Activated T-cell treated with anti-CD3 and anti-CD28 coated beads, Interleukin-2, amount 50 U/mL, for 24 hours (primary cell): ENCODE data around the gene PABPN1L.

Source experiments
- DNase-seq: peaks from one replicate; pipeline ENCODE4 v3.0.0-alpha.2; 2020
- H3K27ac Mint-ChIP-seq: 2 replicates; pipeline ENCODE4 v1.8.0; 2020; ENCODE audit warnings: mild to moderate bottlenecking, mixed read lengths
- H3K27me3 Mint-ChIP-seq: 2 replicates; pipeline ENCODE4 v1.8.0; 2020; ENCODE audit warnings: mixed read lengths
- H3K36me3 Mint-ChIP-seq: 2 replicates; pipeline ENCODE4 v1.8.0; 2020; ENCODE audit warnings: low read depth, mixed read lengths
- H3K4me1 Mint-ChIP-seq: 2 replicates; pipeline ENCODE4 v1.8.0; 2020; ENCODE audit warnings: low read depth, mixed read lengths
- H3K4me3 Mint-ChIP-seq: 2 replicates; pipeline ENCODE4 v1.8.0; 2020; ENCODE audit warnings: mild to moderate bottlenecking, moderate library complexity, mixed read lengths
- H3K9me3 Mint-ChIP-seq: 2 replicates; pipeline ENCODE4 v1.8.0; 2020; ENCODE audit warnings: mixed read lengths

Gene PABPN1L

DNA sequence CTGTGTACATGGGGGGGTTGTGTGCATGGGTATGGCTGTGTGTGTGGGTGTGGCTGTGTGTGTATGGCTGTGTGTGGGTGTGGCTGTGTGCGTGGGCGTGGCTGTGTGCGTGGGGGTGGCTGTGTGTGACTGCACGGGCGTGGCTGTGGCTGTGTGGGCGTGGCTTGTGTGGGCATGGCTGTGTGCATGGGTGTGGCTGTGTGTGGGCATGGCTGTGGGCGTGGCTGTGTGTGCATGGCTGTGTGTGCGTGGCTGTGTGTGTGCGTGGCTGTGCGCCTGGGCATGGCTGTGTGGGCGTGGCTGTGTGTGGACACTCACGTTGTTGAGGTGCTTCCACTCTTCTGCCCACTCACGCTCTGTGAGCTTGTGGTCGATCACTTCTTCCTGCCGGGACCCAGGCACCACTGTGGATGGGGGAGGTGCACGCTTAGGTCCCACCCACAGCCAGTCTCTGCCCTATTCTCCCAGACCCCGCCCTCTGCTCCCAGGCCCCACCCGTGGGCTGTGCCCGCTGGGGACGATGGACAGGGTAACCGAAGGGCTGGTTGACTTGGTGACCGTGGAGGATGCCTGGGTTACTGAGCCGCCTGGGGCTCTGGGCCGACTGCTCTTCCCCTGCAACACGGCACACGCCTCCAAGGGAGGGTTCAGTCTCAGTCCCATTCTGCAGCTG, 16.0 kb upstream of the PABPN1L start:
- Mint-ChIP-seq H3K9me3 (no peaks in the 10 kb centered on the region), H3K4me3 (no peak overlapping the region), H3K27me3 (no peaks in the 10 kb centered on the region), H3K36me3 (no peaks in the 10 kb centered on the region), H3K4me1 (peaks cover 2% of the 10 kb centered on the region), H3K27ac (no peak overlapping the region)
- DNase-seq: no peak

DNA sequence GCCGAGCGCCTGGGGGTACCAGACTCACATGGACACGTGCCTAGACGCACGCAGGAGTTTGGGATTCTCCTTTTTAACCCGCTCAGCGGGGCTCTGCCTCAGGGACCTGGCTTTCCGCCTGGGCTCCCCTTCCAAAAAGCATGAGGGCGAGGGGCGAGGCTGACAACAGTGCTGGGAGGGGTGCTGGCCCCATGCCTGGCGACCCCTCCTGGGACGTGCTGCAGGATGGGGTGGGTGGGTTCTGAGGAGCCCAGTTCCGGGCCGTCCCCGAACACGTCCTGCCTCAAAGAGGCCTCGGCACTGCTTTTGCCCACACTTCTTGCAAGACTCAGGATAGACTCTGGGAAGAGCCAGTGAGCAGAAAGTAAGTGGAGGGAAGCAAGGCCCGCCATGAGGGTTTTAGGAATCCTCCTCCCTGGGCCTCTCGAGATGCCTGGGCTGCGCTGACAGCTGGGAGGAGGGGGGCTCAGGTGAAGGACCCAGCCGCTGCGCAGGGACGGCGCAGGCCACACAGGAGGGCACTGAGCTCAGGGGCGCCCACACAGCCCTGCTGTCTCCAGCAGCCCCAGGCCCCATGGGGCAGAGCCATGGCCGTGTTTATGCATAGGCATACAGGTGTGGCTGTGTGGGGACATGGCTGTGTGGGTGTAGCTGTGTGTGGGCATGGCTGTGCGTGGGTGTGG, 15.4 kb upstream of the PABPN1L start:
- Mint-ChIP-seq H3K27ac (no peak overlapping the region), H3K36me3 (no peaks in the 10 kb centered on the region), H3K27me3 (no peaks in the 10 kb centered on the region)

DNA sequence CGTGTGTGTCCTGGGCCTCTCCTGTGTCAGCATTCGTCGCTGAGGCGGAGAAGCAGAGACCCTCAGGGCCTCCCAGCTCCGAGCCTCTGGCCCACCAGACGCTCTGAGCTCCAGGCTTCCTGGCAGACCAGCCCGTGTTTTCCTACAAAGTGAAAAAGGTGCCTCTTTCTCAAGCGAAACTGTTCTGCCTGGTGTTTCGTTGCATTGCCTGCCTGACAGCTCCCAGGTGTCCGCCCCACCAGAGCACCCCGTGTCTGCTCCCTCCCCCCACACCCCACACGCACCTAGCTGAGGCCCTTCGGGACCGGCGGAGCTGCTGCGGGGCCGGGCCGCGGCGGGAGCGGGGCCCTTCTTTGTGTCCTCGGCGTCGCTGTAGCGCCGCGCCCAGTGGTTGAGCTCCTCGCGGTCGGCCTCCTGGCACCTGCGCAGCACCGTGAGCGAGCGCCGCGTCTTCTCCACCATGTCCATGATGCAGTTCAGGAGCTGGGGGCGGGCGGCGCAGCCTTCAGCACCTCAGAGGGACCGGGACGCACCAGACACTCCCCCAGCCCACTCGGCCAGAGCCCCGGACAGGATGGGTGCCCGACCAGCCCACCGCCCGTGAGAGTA, 14.7 kb upstream of the PABPN1L start:
- Mint-ChIP-seq H3K4me1 (peaks cover 2% of the 10 kb centered on the region), H3K27ac (no peak overlapping the region), H3K36me3 (no peaks in the 10 kb centered on the region), H3K9me3 (no peaks in the 10 kb centered on the region), H3K27me3 (no peaks in the 10 kb centered on the region), H3K4me3 (no peak overlapping the region)
- DNase-seq: no peak

More for the DNA sequence above, 15.4 kb upstream of the PABPN1L start:
- H3K4me1 Mint-ChIP-seq: peaks cover 2% of the 10 kb centered on the region
- no peaks in the 10 kb centered on the region for H3K9me3 Mint-ChIP-seq
- no peak for DNase-seq
- no peak overlapping the region for H3K4me3 Mint-ChIP-seq

DNA sequence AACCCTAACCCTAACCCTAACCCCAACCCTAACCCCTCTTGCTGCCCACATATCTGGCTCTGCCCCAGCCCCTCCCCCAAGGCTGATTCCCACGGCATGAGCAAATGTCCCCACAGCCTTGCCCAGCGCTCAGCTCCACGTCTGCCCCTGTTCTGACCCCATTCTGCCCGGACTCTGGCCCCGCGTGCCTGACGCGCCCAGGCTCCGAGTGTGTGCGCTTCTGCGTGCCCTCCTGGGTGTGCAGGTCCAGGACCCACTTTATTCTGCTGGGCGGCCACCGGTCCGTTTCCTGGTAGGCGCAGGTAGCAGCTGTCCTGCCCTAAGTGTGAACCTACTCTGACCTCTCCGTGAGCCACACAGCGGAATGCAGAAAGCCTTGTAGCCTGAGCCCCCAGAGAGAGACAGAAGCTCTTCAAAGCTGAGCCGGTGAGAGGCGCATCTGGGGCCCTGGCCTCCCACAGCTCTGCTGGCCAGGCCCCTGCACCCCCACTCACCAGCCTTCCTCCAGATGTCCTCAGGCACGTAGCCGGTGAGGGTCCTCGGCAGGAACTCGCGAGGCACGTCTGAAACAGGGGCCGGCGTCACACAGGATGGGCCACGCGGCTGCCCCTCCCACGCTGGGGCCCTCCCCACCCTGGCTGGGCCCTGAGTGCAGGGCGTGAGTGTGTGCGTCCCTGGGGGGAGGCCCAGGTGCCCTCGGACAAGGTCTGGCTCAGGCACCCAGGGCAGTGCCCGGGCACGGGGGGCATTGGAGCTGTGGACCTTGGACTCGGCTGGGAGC, 14.0 kb upstream of the PABPN1L start:
- no peaks in the 10 kb centered on the region for H3K9me3 Mint-ChIP-seq
- no peak for DNase-seq
- H3K27me3 Mint-ChIP-seq: no peaks in the 10 kb centered on the region
- peaks cover 2% of the 10 kb centered on the region for H3K4me1 Mint-ChIP-seq
- no peaks in the 10 kb centered on the region for H3K36me3 Mint-ChIP-seq
- H3K4me3 Mint-ChIP-seq: no peak overlapping the region
- no peak overlapping the region for H3K27ac Mint-ChIP-seq

DNA sequence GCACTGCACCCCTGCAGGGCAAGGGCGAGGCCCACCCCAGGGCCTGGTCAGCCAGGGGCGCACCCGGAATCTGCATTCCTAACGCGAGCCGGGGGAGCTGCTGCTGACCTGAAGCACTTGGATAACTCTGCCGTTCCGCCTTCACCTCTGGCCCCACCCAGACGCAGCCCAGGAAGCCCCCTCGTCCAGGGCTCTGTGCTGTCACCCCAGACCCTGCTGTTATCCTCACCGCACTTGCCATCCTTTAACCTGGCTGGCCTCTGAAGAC, 13.3 kb upstream of the PABPN1L start:
- Mint-ChIP-seq H3K27me3 (no peaks in the 10 kb centered on the region), H3K4me1 (peaks cover 2% of the 10 kb centered on the region), H3K27ac (no peak overlapping the region), H3K4me3 (no peak overlapping the region), H3K36me3 (no peaks in the 10 kb centered on the region), H3K9me3 (no peaks in the 10 kb centered on the region)
- DNase-seq: no peak

DNA sequence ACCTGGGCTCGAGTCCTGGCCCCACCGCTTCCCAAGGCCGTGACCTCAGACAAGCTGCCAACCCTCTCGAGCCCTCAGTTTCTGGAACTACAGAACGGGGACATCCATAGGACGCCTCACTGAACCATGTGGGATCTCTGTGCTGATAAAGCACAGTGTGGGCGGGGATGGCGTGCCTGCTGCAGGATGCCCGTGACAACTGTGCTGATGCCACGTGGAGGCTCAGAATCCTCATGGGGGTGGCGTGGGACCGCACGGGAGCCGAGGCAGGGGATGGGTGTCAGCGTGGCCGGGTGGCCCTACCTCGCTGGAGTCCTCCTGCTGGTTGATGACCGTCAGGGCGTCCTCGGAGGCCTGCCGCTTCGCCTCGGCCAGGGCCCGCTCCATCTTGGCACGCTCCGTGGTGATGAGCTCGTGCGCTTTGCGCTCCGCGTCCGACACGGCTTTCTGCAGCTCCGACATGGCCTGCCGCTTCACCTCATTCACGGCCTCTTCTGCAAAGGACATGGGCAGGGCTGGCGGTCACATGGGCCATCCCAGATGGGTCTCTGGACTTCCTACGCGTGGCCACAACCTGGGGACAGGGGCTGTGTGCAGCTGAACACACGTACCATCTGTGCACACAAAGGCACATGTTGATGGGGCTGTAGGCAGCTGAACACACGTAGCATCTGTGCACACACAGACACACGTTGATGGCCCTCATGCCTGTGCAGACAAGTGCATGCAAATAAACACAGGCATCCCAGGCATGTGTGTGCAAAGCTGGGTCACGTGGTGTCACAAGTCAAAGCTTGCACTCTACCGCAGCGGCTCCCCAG, 12.7 kb upstream of the PABPN1L start:
- Mint-ChIP-seq H3K9me3 (no peaks in the 10 kb centered on the region), H3K36me3 (no peaks in the 10 kb centered on the region), H3K27ac (no peak overlapping the region), H3K4me3 (no peak overlapping the region), H3K4me1 (peaks cover 2% of the 10 kb centered on the region), H3K27me3 (no peaks in the 10 kb centered on the region)
- no peak for DNase-seq

DNA sequence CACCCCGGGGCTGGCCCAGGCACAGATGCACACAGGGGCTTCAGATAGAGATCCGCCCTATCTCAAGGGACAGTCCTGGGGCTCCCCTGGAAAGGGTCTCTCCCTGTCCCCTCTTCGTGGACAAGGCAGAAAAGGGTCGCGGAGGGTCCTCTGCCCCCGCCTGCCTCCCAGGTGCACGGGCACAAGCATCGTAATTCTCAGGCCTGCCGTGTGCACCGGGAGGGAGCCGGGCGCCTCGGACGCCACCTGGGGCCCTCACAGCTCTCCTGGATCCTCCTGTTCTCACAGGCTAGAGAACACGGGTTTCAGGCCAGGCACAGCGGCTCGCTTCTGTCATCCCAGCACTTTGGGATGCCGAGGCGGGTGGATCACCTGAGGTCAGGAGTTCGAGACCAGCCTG, 11.9 kb upstream of the PABPN1L start:
- no peak for DNase-seq
- Mint-ChIP-seq H3K27me3 (no peaks in the 10 kb centered on the region), H3K4me1 (peaks cover 2% of the 10 kb centered on the region), H3K9me3 (no peaks in the 10 kb centered on the region), H3K27ac (no peak overlapping the region), H3K36me3 (no peaks in the 10 kb centered on the region), H3K4me3 (no peak overlapping the region)

DNA sequence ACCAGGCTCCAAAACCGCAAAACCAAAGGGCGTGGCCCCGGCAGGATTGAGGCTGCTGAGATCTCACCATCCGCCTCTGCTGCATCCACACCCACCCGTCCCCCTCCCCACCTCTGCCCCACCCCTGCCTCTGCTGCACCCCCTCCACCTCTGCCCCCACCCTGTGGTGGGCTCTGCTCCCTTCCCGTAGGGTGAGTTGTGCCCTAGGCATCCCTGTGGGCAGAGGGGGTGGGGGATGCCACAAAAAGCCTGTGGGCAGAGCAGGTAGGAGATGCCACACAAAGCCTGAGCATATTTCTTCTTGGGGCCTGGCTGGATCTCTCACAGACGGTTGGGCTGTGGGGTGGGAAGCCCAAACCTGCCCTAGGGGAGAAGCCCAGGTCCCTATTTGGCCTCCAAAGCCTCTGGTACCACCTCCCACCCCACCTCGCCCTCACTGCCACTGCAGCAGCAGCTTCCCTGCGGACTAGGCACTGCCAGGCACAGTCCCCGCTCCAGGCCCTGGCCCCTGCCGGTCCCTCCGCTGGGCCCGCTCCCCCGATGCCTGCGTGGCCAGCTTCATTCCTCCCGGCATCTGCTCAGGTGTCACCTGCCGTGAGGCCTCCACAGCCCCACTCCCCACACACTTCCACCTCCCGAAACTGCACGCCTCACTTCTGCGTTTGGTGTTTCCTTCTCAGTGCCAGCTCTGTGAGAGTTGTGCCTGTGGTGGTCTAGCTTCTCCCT, 11.3 kb upstream of the PABPN1L start:
- H3K4me3 Mint-ChIP-seq: no peak overlapping the region
- H3K36me3 Mint-ChIP-seq: no peaks in the 10 kb centered on the region
- DNase-seq: no peak
- H3K27me3 Mint-ChIP-seq: no peaks in the 10 kb centered on the region
- no peak overlapping the region for H3K27ac Mint-ChIP-seq
- no peaks in the 10 kb centered on the region for H3K9me3 Mint-ChIP-seq
- H3K4me1 Mint-ChIP-seq: peaks cover 2% of the 10 kb centered on the region

DNA sequence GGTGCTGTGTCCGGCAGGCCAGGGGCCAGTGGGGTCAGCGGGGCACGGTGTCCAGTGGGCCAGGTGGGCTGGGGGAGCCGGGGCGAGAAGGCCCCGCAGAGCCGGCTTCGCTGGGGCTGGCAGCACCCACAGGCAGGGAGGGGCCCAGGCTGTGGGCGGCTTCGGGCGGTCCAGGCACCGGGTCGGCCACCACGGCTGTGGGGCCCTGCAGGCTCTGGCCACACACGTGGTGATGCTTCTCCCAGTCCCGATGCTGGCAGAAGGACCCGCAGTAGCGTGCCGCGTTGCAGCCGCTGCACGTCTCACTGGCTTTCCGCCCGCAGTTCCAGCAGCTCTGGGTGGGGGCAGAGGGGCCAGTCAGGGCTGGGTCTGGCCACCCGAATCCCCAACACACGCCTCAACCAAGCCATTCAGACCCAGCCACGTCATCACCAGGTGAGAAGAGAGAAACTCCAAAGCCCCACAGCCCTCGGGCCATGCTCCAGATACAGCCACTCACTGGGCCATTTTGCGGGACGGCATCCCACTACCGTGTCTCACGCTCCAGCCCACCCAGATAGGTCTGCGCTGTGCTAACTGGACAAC, 10.6 kb upstream of the PABPN1L start:
- no peak overlapping the region for H3K4me3 Mint-ChIP-seq
- no peaks in the 10 kb centered on the region for H3K36me3 Mint-ChIP-seq
- H3K9me3 Mint-ChIP-seq: no peaks in the 10 kb centered on the region
- H3K27ac Mint-ChIP-seq: no peak overlapping the region
- no peaks in the 10 kb centered on the region for H3K4me1 Mint-ChIP-seq
- no peaks in the 10 kb centered on the region for H3K27me3 Mint-ChIP-seq
- no peak for DNase-seq

DNA sequence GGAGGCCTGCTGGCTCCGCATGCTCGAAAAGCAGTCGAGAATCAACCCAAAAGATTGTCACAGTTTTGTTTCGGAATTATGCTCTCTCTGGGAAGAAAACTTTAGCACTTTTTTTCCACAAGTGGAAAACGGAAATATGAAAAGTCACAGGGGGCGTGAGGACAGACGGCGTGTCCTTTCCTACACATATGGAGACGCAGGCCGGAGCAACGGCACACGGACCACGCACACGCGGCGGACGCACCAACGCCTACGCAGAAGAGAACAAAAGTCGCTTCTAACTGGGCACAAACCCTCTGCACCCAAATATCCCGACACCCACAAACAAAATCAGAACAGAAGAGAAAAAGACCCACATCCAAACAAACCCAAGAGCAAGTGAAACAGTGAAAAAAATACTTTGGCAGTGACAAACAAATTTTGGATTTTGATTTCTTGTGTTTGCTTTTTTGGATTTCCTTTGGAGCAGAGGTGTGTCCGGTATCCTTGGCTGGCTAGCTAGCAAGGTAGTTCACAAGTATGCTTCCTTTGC, 9.3 kb upstream of the PABPN1L start:
- Mint-ChIP-seq H3K36me3 (no peaks in the 10 kb centered on the region), H3K27ac (no peak overlapping the region), H3K27me3 (peaks cover 6% of the 10 kb centered on the region), H3K4me1 (peaks cover 4% of the 10 kb centered on the region), H3K4me3 (no peak overlapping the region), H3K9me3 (no peaks in the 10 kb centered on the region)
- no peak for DNase-seq

DNA sequence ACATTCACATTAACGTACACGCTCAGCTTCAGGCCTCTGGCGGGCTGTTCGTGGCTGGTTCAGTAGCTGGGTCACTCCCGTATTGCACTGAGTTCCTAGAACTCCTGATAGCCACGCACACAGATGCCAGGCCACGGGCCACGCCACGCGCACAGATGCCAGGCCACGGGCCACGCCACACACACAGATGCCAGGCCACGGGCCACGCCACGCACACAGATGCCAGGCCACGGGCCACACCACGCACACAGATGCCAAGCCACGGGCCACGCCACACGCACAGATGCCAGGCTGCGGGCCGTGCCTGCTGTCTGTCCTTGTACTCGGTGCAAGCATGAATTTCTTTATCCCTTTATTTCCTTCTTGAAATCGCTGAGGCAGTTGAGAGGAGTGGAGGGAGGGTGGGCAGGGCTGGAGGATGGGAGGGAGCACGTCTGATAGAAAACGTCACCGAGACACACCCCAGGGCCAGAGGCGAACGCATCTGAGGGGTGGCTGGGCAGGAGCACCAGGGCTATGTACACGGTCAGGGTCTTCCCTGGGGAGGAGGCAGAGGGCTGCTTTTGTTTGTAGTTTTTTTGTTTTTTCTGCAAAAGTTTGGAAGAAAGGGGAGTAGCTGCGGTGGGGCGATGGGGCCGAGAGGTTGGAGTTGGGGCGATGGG, 8.6 kb upstream of the PABPN1L start:
- Mint-ChIP-seq H3K9me3 (no peaks in the 10 kb centered on the region), H3K36me3 (no peaks in the 10 kb centered on the region)

DNA sequence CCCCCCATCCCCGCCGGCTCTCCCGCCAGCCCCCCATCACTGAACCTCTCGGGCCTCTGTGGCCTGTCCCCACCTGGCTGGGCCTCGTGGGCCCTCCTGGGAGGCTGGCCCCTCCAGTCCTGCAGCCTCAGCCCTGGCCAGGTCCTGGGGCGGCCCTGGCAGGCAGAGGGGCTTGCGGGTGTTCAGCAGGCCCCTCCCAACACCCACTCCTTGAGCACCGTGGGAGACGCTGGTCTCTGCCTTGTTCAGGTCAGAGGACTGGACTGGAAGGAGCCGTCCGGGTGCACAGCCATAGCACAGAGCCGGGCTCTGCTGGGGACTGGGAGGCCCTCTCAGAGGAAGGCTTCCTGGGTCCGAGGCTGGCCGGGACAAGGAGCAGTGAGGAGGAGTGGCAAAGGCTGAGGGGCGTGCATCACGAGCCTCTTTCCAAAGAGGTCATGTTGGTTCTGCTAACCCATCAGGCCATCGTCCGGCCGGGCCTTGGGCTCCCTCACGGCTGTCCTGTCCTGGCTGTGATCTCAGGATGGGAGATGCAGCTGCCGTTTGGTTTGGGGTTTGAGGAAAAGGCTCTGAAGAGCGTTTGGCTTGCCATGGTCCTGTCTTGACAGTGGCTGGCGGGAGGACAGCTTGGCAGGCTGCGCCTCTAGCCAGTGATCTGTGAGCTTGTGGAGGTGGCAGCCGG, 6.3 kb upstream of the PABPN1L start:
- peaks cover 20% of the 10 kb centered on the region for H3K27me3 Mint-ChIP-seq
- no peak overlapping the region for H3K27ac Mint-ChIP-seq
- H3K36me3 Mint-ChIP-seq: no peaks in the 10 kb centered on the region
- DNase-seq: no peak
- H3K4me1 Mint-ChIP-seq: peaks cover 6% of the 10 kb centered on the region
- H3K4me3 Mint-ChIP-seq: no peak overlapping the region
- H3K9me3 Mint-ChIP-seq: no peaks in the 10 kb centered on the region

More for the DNA sequence above, 8.6 kb upstream of the PABPN1L start:
- H3K4me1 Mint-ChIP-seq: peaks cover 6% of the 10 kb centered on the region
- H3K27me3 Mint-ChIP-seq: peaks cover 12% of the 10 kb centered on the region
- no peak for DNase-seq
- H3K27ac Mint-ChIP-seq: no peak overlapping the region
- no peak overlapping the region for H3K4me3 Mint-ChIP-seq
